WTC11 (cell line): Measurements from ENCODE around the gene STH. TPM values are rescaled to one million over a fixed set of nuclear protein-coding genes. Genes with fewer than 3 reads are reported as not detected.
A peak's percentile ranks its signal among the peaks of the same experiment; 100 is the strongest.

Experiments
- ATAC-seq: fragments of 200-7000 bp; cut with Tn5 transposase; 2 replicates; pipeline ENCODE4 v1.10.0; 2021; ENCODE audit warnings: mild to moderate bottlenecking, moderate library complexity
- CTCF ChIA-PET: fragments of 300-600 bp; sonication (Branson Sonifier 250); formaldehyde crosslinking; loops from one replicate; lab custom pipeline; 2021; ENCODE audit warnings: antibody characterized with exemption; lab: Charles Lee
- POLR2A ChIA-PET: fragments of 350-600 bp; sonication (Branson Sonifier 250); formaldehyde crosslinking; loops from one replicate; lab custom pipeline; 2021; ENCODE audit warnings: antibody characterized with exemption; lab: Charles Lee
- DNase-seq: peaks from one replicate; pipeline ENCODE4 v3.0.0; 2021; ENCODE audit warnings: low spot score
- H3K27ac Mint-ChIP-seq: 2 replicates; pipeline ENCODE4 v1.8.0; 2021; ENCODE audit warnings: mixed read lengths
- H3K27me3 Mint-ChIP-seq: 2 replicates; pipeline ENCODE4 v1.8.0; 2021; ENCODE audit warnings: low read depth, mild to moderate bottlenecking, moderate library complexity, mixed read lengths
- H3K36me3 Mint-ChIP-seq: 2 replicates; pipeline ENCODE4 v1.8.0; 2021; ENCODE audit warnings: mixed read lengths
- H3K4me1 Mint-ChIP-seq: 2 replicates; pipeline ENCODE4 v1.8.0; 2022; ENCODE audit warnings: mixed read lengths
- H3K4me3 Mint-ChIP-seq: 2 replicates; pipeline ENCODE4 v1.8.0; 2021; ENCODE audit warnings: mild to moderate bottlenecking, moderate library complexity, mixed read lengths
- H3K9me3 Mint-ChIP-seq: 2 replicates; pipeline ENCODE4 v1.8.0; 2021; ENCODE audit warnings: mixed read lengths
- ATF1 ChIP-seq: sonication (generic); formaldehyde crosslinking; IDR thresholded peaks from 2 replicates; pipeline ENCODE4 v1.8.1; 2023; ENCODE audit warnings: mild to moderate bottlenecking, moderate library complexity, missing genetic modification reagents
- CREM ChIP-seq: sonication (generic); formaldehyde crosslinking; IDR thresholded peaks from 2 replicates; pipeline ENCODE4 v1.8.1; 2022; ENCODE audit warnings: mild to moderate bottlenecking, missing genetic modification reagents, moderate library complexity
- ELF4 ChIP-seq: sonication (generic); formaldehyde crosslinking; IDR thresholded peaks from 2 replicates; pipeline ENCODE4 v1.8.1; 2022; ENCODE audit warnings: low read depth, mild to moderate bottlenecking, moderate library complexity, missing genetic modification reagents
- FOXP1 ChIP-seq: sonication (generic); formaldehyde crosslinking; IDR thresholded peaks from 2 replicates; pipeline ENCODE4 v1.8.0; 2022; ENCODE audit warnings: missing genetic modification reagents, mild to moderate bottlenecking, moderate library complexity, borderline replicate concordance
- GABPB1 ChIP-seq: sonication (generic); formaldehyde crosslinking; IDR thresholded peaks from 2 replicates; pipeline ENCODE4 v1.8.1; 2023; ENCODE audit warnings: mild to moderate bottlenecking, missing genetic modification reagents
- MXD4 ChIP-seq: fragments of 250-450 bp; sonication (Bioruptor Pico); IDR thresholded peaks from 2 replicates; pipeline ENCODE4 v1.8.0; 2021; ENCODE audit warnings: mild to moderate bottlenecking, moderate library complexity, borderline replicate concordance
- OVOL2 ChIP-seq: fragments of 250-450 bp; sonication (Bioruptor Pico); IDR thresholded peaks from 2 replicates; pipeline ENCODE4 v1.9.0; 2021; ENCODE audit warnings: mild to moderate bottlenecking, borderline replicate concordance
- SMAD3 ChIP-seq: sonication (generic); formaldehyde crosslinking; IDR thresholded peaks from 2 replicates; pipeline ENCODE4 v1.8.0; 2022; ENCODE audit warnings: missing genetic modification reagents, mild to moderate bottlenecking, borderline replicate concordance
- ZNF219 ChIP-seq: sonication (generic); formaldehyde crosslinking; IDR thresholded peaks from 2 replicates; pipeline ENCODE4 v1.8.0; 2023; ENCODE audit warnings: missing genetic modification reagents, mild to moderate bottlenecking, borderline replicate concordance
- ZNF396 ChIP-seq: fragments of 250-450 bp; sonication (Bioruptor Pico); IDR thresholded peaks from 2 replicates; pipeline ENCODE4 v1.8.0; 2021; ENCODE audit warnings: mild to moderate bottlenecking, moderate library complexity, borderline replicate concordance
- ZNF423 ChIP-seq: fragments of 250-450 bp; sonication (Bioruptor Pico); IDR thresholded peaks from 2 replicates; pipeline ENCODE4 v2.1.2; 2022; ENCODE audit warnings: mild to moderate bottlenecking, moderate library complexity
- total RNA-seq: library from RNA; stranded (reverse); gene quantifications from 3 replicates; pipeline ENCODE4 v1.2.3, GENCODE V29; 2021
- TF ChIP-seq, protein P1 (sequence below): sonication (generic); formaldehyde crosslinking; conservative IDR thresholded peaks from 2 replicates; pipeline ENCODE4 v1.8.1; 2022; ENCODE audit warnings: mild to moderate bottlenecking, missing genetic modification reagents
- TF ChIP-seq, protein P2 (sequence below): sonication (generic); formaldehyde crosslinking; IDR thresholded peaks from 2 replicates; pipeline ENCODE4 v1.8.1; 2022; ENCODE audit warnings: low read depth, mild to moderate bottlenecking, moderate library complexity, missing genetic modification reagents, borderline replicate concordance
- TF ChIP-seq, protein P3 (sequence below): sonication (generic); formaldehyde crosslinking; IDR thresholded peaks from 2 replicates; pipeline ENCODE4 v1.8.1; 2023; ENCODE audit warnings: mild to moderate bottlenecking, moderate library complexity, missing genetic modification reagents
- TF ChIP-seq, protein P4 (sequence below): fragments of 250-450 bp; sonication (Bioruptor Pico); conservative IDR thresholded peaks from 2 replicates; pipeline ENCODE4 v1.9.0; 2021; ENCODE audit warnings: mild to moderate bottlenecking
- TF ChIP-seq, protein P5 (sequence below): sonication (generic); formaldehyde crosslinking; IDR thresholded peaks from 2 replicates; pipeline ENCODE4 v1.8.0; 2022; ENCODE audit warnings: mild to moderate bottlenecking, missing genetic modification reagents
- TF ChIP-seq, protein P6 (sequence below): sonication (generic); formaldehyde crosslinking; IDR thresholded peaks from 2 replicates; pipeline ENCODE4 v1.8.1; 2023; ENCODE audit warnings: mild to moderate bottlenecking, missing genetic modification reagents, moderate library complexity
- TF ChIP-seq, protein P7 (sequence below): fragments of 250-450 bp; sonication (Bioruptor Pico); IDR thresholded peaks from 2 replicates; pipeline ENCODE4 v1.8.0; 2021; ENCODE audit warnings: mild to moderate bottlenecking

STH gene
- total RNA-seq, 1 experiment from 2014 or later = not detected

DNA sequence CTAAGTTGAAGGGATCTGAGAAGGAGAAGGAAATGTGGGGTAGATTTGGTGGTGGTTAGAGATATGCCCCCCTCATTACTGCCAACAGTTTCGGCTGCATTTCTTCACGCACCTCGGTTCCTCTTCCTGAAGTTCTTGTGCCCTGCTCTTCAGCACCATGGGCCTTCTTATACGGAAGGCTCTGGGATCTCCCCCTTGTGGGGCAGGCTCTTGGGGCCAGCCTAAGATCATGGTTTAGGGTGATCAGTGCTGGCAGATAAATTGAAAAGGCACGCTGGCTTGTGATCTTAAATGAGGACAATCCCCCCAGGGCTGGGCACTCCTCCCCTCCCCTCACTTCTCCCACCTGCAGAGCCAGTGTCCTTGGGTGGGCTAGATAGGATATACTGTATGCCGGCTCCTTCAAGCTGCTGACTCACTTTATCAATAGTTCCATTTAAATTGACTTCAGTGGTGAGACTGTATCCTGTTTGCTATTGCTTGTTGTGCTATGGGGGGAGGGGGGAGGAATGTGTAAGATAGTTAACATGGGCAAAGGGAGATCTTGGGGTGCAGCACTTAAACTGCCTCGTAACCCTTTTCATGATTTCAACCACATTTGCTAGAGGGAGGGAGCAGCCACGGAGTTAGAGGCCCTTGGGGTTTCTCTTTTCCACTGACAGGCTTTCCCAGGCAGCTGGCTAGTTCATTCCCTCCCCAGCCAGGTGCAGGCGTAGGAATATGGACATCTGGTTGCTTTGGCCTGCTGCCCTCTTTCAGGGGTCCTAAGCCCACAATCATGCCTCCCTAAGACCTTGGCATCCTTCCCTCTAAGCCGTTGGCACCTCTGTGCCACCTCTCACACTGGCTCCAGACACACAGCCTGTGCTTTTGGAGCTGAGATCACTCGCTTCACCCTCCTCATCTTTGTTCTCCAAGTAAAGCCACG lies 28.3 kb downstream of the STH start:
- no peak for TF ChIP-seq ATF1 (CRISPR knock-in tag)
- TF ChIP-seq, protein P1, sequence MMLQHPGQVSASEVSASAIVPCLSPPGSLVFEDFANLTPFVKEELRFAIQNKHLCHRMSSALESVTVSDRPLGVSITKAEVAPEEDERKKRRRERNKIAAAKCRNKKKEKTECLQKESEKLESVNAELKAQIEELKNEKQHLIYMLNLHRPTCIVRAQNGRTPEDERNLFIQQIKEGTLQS (CRISPR knock-in tag) = 0 out of 2 replicates have a peak, but pooled peaks have one; percentile 33
- TF ChIP-seq, protein P2, sequence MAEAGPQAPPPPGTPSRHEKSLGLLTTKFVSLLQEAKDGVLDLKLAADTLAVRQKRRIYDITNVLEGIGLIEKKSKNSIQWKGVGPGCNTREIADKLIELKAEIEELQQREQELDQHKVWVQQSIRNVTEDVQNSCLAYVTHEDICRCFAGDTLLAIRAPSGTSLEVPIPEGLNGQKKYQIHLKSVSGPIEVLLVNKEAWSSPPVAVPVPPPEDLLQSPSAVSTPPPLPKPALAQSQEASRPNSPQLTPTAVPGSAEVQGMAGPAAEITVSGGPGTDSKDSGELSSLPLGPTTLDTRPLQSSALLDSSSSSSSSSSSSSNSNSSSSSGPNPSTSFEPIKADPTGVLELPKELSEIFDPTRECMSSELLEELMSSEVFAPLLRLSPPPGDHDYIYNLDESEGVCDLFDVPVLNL (CRISPR knock-in tag) = no peak
- TF ChIP-seq ZNF219 (CRISPR knock-in tag) = no peak
- no peak for DNase-seq
- Mint-ChIP-seq H3K36me3 (peaks cover 32% of the 10 kb centered on the region), H3K27me3 (no peaks in the 10 kb centered on the region), H3K4me1 (peaks cover 28% of the 10 kb centered on the region), H3K4me3 (no peak overlapping the region), H3K9me3 (no peaks in the 10 kb centered on the region), H3K27ac (peak overlapping the region; percentile 82)
- CTCF ChIA-PET = interaction anchor here (0.5 to 2.0 kb wide), 5 partner anchors 17 to 899 kb away, joined by 3 to 9 read pairs (median 4); no protein-coding TSS in a partner anchor
- POLR2A ChIA-PET = interaction anchor here (1.0 kb wide), 1 partner anchor 39 kb away, joined by 3 read pairs; no protein-coding TSS in a partner anchor
- ATAC-seq = peak; percentile 8; the same call in 1 of the 2 replicates

DNA sequence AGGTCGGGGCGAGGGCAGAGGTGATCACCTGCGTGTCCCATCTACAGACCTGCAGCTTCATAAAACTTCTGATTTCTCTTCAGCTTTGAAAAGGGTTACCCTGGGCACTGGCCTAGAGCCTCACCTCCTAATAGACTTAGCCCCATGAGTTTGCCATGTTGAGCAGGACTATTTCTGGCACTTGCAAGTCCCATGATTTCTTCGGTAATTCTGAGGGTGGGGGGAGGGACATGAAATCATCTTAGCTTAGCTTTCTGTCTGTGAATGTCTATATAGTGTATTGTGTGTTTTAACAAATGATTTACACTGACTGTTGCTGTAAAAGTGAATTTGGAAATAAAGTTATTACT lies 28.9 kb downstream of the STH start:
- no peak for ATAC-seq
- H3K27me3 Mint-ChIP-seq = no peaks in the 10 kb centered on the region
- ChIA-PET POLR2A (no interaction called here), CTCF (interaction anchor here (0.6 to 2.0 kb wide), 3 partner anchors 17 to 898 kb away, joined by 4 to 9 read pairs (median 4); no protein-coding TSS in a partner anchor)
- H3K9me3 Mint-ChIP-seq = no peaks in the 10 kb centered on the region
- peak overlapping the region; percentile 82 for H3K27ac Mint-ChIP-seq
- TF ChIP-seq, protein P3, sequence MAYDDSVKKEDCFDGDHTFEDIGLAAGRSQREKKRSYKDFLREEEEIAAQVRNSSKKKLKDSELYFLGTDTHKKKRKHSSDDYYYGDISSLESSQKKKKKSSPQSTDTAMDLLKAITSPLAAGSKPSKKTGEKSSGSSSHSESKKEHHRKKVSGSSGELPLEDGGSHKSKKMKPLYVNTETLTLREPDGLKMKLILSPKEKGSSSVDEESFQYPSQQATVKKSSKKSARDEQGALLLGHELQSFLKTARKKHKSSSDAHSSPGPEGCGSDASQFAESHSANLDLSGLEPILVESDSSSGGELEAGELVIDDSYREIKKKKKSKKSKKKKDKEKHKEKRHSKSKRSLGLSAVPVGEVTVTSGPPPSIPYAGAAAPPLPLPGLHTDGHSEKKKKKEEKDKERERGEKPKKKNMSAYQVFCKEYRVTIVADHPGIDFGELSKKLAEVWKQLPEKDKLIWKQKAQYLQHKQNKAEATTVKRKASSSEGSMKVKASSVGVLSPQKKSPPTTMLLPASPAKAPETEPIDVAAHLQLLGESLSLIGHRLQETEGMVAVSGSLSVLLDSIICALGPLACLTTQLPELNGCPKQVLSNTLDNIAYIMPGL = no peak
- TF ChIP-seq OVOL2 (CRISPR knock-in tag) = no peak
- no peak for TF ChIP-seq SMAD3 (CRISPR knock-in tag)
- peaks cover 38% of the 10 kb centered on the region for H3K36me3 Mint-ChIP-seq
- no peak overlapping the region for H3K4me3 Mint-ChIP-seq
- peaks cover 28% of the 10 kb centered on the region for H3K4me1 Mint-ChIP-seq
- DNase-seq = no peak

DNA sequence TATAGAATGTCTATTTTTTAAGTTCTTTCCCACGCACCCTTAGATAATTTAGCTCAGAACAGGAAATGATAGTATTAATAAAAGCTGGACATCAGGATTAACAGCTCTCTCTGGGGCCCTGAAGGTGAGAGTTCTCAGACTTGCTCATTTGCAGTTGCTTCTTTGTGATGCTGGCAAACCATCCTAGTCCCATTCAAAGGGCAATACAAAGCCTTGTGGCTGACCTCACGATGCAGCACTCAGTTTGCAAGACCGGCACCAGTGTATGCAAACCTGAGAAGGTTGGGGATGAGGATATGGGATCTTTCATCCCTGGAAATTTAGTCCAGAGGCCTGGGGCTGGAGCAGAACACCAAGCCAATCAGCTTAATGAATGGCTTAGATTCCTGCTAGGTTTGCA lies 29.3 kb downstream of the STH start:
- Mint-ChIP-seq H3K4me1 (peaks cover 28% of the 10 kb centered on the region), H3K4me3 (no peak overlapping the region)
- ATAC-seq = no peak
- POLR2A ChIA-PET = no interaction called here
- TF ChIP-seq ZNF423 (CRISPR knock-in tag) (no peak), ZNF396 (CRISPR knock-in tag) (no peak), MXD4 (CRISPR knock-in tag) (no peak), ELF4 (CRISPR knock-in tag) (no peak), FOXP1 (CRISPR knock-in tag) (no peak), GABPB1 (CRISPR knock-in tag) (no peak), CREM (CRISPR knock-in tag) (no peak)
- TF ChIP-seq, protein P1 (CRISPR knock-in tag) = no peak
- TF ChIP-seq, protein P4, sequence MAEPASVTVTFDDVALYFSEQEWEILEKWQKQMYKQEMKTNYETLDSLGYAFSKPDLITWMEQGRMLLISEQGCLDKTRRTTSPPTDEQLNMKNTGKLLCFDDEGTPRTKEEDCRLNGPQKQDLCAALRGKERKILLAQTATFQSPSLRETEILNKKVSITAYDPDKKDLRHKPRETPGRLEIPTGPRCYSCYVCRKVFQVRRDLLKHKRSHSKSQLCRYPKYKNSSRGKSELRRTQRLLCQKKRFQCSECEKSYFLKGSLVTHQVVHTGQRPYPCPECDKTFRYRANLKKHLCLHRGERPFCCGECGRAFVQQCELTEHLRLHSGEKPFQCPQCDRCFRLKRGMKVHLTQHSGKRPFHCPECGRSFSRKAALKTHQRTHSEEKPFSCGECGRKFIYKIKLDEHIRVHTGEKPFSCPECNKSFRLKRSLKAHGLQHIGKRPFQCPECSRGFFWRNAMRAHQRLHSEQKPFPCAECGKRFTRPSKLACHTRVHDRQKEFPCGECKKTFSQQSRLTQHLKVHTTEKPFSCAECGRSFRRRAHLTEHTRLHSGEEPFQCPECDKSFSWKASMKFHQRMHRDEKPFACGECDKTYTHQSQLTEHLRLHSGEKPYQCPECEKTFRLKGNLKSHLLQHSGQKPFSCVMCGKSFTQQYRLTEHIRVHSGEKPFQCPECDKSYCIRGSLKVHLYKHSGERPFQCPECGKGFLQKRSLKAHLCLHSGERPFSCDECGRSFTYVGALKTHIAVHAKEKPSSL (CRISPR knock-in tag) = no peak
- TF ChIP-seq, protein P5, sequence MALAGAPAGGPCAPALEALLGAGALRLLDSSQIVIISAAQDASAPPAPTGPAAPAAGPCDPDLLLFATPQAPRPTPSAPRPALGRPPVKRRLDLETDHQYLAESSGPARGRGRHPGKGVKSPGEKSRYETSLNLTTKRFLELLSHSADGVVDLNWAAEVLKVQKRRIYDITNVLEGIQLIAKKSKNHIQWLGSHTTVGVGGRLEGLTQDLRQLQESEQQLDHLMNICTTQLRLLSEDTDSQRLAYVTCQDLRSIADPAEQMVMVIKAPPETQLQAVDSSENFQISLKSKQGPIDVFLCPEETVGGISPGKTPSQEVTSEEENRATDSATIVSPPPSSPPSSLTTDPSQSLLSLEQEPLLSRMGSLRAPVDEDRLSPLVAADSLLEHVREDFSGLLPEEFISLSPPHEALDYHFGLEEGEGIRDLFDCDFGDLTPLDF (CRISPR knock-in tag) = no peak
- TF ChIP-seq, protein P6, sequence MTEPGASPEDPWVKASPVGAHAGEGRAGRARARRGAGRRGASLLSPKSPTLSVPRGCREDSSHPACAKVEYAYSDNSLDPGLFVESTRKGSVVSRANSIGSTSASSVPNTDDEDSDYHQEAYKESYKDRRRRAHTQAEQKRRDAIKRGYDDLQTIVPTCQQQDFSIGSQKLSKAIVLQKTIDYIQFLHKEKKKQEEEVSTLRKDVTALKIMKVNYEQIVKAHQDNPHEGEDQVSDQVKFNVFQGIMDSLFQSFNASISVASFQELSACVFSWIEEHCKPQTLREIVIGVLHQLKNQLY = no peak
- TF ChIP-seq, protein P7, sequence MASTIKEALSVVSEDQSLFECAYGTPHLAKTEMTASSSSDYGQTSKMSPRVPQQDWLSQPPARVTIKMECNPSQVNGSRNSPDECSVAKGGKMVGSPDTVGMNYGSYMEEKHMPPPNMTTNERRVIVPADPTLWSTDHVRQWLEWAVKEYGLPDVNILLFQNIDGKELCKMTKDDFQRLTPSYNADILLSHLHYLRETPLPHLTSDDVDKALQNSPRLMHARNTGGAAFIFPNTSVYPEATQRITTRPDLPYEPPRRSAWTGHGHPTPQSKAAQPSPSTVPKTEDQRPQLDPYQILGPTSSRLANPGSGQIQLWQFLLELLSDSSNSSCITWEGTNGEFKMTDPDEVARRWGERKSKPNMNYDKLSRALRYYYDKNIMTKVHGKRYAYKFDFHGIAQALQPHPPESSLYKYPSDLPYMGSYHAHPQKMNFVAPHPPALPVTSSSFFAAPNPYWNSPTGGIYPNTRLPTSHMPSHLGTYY (CRISPR knock-in tag) = no peak
- TF ChIP-seq, all 79 proteins: peak for 0
- peaks cover 42% of the 10 kb centered on the region for H3K36me3 Mint-ChIP-seq
- no peaks in the 10 kb centered on the region for H3K27me3 Mint-ChIP-seq
- peak overlapping the region; percentile 82; the same call in 1 of the 2 replicates for H3K27ac Mint-ChIP-seq
- no peak for DNase-seq
- no peaks in the 10 kb centered on the region for H3K9me3 Mint-ChIP-seq
- CTCF ChIA-PET = interaction anchor here (2.0 kb wide), 1 partner anchor 16 kb away, joined by 9 read pairs; no protein-coding TSS in a partner anchor
